Testis (tissue), 2 donors: ENCODE measurements around the gene CELA1.
"Not testable (repeated sequence)": the region's sequence is repeated elsewhere in the genome, so short reads cannot be mapped to it uniquely, and the experiment has no call there.

Experiments
- CTCF ChIP-seq, 3 experiments: fragments of 450-650 bp in 2 of 3; fragments of 200-600 bp in 1 of 3; sonication (generic) in 1 of 3; IDR thresholded peaks; one replicate each; pipeline ENCODE4 v1.5.1; 2016 to 2019; ENCODE audit warnings: antibody characterized with exemption in 3 of 3, mild to moderate bottlenecking in 2 of 3, moderate library complexity in 1 of 3
- POLR2A ChIP-seq: fragments of 450-650 bp; IDR thresholded peaks from one replicate; pipeline ENCODE4 v1.6.1; 2017; ENCODE audit warnings: antibody characterized with exemption, mild to moderate bottlenecking, moderate library complexity

DNA sequence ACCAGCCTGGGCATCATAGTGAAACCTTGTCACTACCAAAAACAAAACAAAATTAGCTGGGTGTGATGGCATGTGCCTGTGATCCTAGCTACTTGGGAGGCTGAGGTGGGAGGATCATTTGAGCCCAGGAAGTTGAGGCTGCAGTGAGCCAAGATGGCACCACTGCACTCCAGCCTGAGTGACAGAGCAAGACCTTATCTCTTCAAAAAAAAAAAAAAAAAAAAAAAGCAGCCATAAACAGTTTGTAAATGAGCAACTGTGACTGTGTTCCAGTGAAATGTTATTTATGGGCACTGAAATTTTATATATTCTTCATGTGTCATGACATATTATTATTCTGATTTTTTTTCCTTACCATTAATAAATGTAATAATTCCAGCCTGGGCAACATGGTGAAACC is 9.1 kb downstream of the CELA1 start:
- TF ChIP-seq CTCF (IDR thresholded peaks at IDR 0.05); POLR2A: not testable (repeated sequence)
